CMK (cell line): ENCODE measurements around the gene PPP1R9A.

ENCODE experiments used
- DNase-seq: peaks from one replicate; pipeline ENCODE4 v3.0.0-alpha.2; 2010; ENCODE audit warnings: low read depth

PPP1R9A gene

GRCh38 chr7:95097851-95098250 lies 190.5 kb downstream of the PPP1R9A start:
- DNase-seq: no peak

- DNase-seq: no peak
These were observed 191.7 kb downstream of the PPP1R9A start for GRCh38 chr7:95099106-95099505.

GRCh38 chr7:95101422-95101821 lies 194.0 kb downstream of the PPP1R9A start:
- DNase-seq: no peak

- no peak for DNase-seq
These were observed 195.3 kb downstream of the PPP1R9A start for GRCh38 chr7:95102662-95103061.

GRCh38 chr7:95104739-95105138 lies 197.3 kb downstream of the PPP1R9A start:
- no peak for DNase-seq

- no peak for DNase-seq
These were observed 198.2 kb downstream of the PPP1R9A start for GRCh38 chr7:95105627-95106026.

GRCh38 chr7:95106401-95106800 lies 199.0 kb downstream of the PPP1R9A start:
- DNase-seq: no peak

GRCh38 chr7:95110707-95111106 lies 203.3 kb downstream of the PPP1R9A start:
- no peak for DNase-seq

GRCh38 chr7:95113590-95113989 lies 206.2 kb downstream of the PPP1R9A start:
- DNase-seq: no peak

GRCh38 chr7:95126053-95126709 lies 218.8 kb downstream of the PPP1R9A start:
- DNase-seq: no peak

- no peak for DNase-seq
These were observed 225.1 kb downstream of the PPP1R9A start for GRCh38 chr7:95132500-95132899.

- DNase-seq: no peak
These were observed 232.5 kb downstream of the PPP1R9A start for GRCh38 chr7:95139922-95140321.

GRCh38 chr7:95141755-95142154 lies 234.4 kb downstream of the PPP1R9A start:
- DNase-seq: no peak

- DNase-seq: no peak
These were observed 236.9 kb downstream of the PPP1R9A start for GRCh38 chr7:95144256-95144655.

GRCh38 chr7:95155965-95156364 lies 248.6 kb downstream of the PPP1R9A start:
- DNase-seq: no peak

GRCh38 chr7:95157381-95157780 lies 250.0 kb downstream of the PPP1R9A start:
- DNase-seq: no peak

GRCh38 chr7:95169678-95170077 lies 262.3 kb downstream of the PPP1R9A start:
- no peak for DNase-seq

- DNase-seq: no peak
These were observed 265.0 kb downstream of the PPP1R9A start for GRCh38 chr7:95172420-95172819.

- DNase-seq: no peak
These were observed 283.1 kb downstream of the PPP1R9A start for GRCh38 chr7:95190515-95190914.

- DNase-seq: no peak
These were observed 284.4 kb downstream of the PPP1R9A start for GRCh38 chr7:95191795-95192194.

- no peak for DNase-seq
These were observed 291.5 kb downstream of the PPP1R9A start for GRCh38 chr7:95198863-95199262.

- DNase-seq: no peak
These were observed 292.6 kb downstream of the PPP1R9A start for GRCh38 chr7:95199779-95200558.

GRCh38 chr7:95200741-95201140 lies 293.3 kb downstream of the PPP1R9A start:
- no peak for DNase-seq

- no peak for DNase-seq
These were observed 294.3 kb downstream of the PPP1R9A start for GRCh38 chr7:95201727-95202126.
